ENCODE measurements around the gene LRRN2. TPM values are rescaled to one million over a fixed set of nuclear protein-coding genes. Genes with fewer than 3 reads are reported as not detected.
A peak's percentile ranks its signal among the peaks of the same experiment; 100 is the strongest.

The LRRN2 gene
- total RNA-seq, 2 donors from 2014 or later, result 0.33 to 1.6 TPM

- Histone ChIP-seq H3K4me1 (peaks cover 4% of the 10 kb centered on the region), H3K27me3 (no peaks in the 10 kb centered on the region), H3K4me3 (no peak overlapping the region), H3K36me3 (replicated peaks in 1 of 2; ENCODE audit: insufficient read depth in 1 of 2, low read depth in 2 of 2) (no peaks in the 10 kb centered on the region), H3K9me3 (no peaks in the 10 kb centered on the region), H3K27ac (peak overlapping the region in 1 of 4 donors; percentile 40)
- intact Hi-C loops (cut with DNase I), result no loop called here
- ATAC-seq (peak; percentile 45), DNase-seq (peak in 1 of 4 donors; percentile 14)
- WGBS, 2 donors, result 58 to 61% methylated on average over 10 of the region's 10 CpGs
- TF ChIP-seq POLR2A (IDR thresholded peaks at IDR 0.05), result no peak
- no peak for TF ChIP-seq CTCF (IDR thresholded peaks at IDR 0.05)
Measured at GRCh38 chr1:204670152-204670927, 15.2 kb downstream of the LRRN2 start.

GRCh38 chr1:204669579-204669978 is 16.0 kb downstream of the LRRN2 start:
- DNase-seq (no peak), ATAC-seq (no peak)
- no peak for TF ChIP-seq POLR2A (IDR thresholded peaks at IDR 0.05)
- TF ChIP-seq CTCF (IDR thresholded peaks at IDR 0.05), result no peak
- Histone ChIP-seq H3K4me1 (peaks cover 4% of the 10 kb centered on the region), H3K36me3 (replicated peaks in 1 of 2; ENCODE audit: insufficient read depth in 1 of 2, low read depth in 2 of 2) (no peaks in the 10 kb centered on the region), H3K27ac (no peak overlapping the region), H3K9me3 (no peaks in the 10 kb centered on the region), H3K4me3 (no peak overlapping the region), H3K27me3 (no peaks in the 10 kb centered on the region)
- 0 to 32% methylated on average over 1 of the region's 1 CpG for WGBS, 2 donors
- intact Hi-C loops (cut with DNase I), result no loop called here

GRCh38 chr1:204664384-204664651 is 21.2 kb downstream of the LRRN2 start:
- Histone ChIP-seq H3K27me3 (no peaks in the 10 kb centered on the region), H3K4me1 (no peaks in the 10 kb centered on the region), H3K4me3 (no peak overlapping the region), H3K27ac (no peak overlapping the region), H3K36me3 (replicated peaks in 1 of 2; ENCODE audit: insufficient read depth in 1 of 2, low read depth in 2 of 2) (no peaks in the 10 kb centered on the region), H3K9me3 (no peaks in the 10 kb centered on the region)
- intact Hi-C loops (cut with DNase I), result no loop called here
- 72 to 81% methylated on average over 6 of the region's 6 CpGs for WGBS, 2 donors
- TF ChIP-seq POLR2A (IDR thresholded peaks at IDR 0.05), result no peak
- no peak for TF ChIP-seq CTCF (IDR thresholded peaks at IDR 0.05)
- no peak for ATAC-seq
- no peak for DNase-seq

- DNase-seq, result no peak
- WGBS, 2 donors, result 72 to 81% methylated on average over 14 to 15 of the region's 15 CpGs
- H3K9me3 ChIP-seq, result no peaks in the 10 kb centered on the region
- no peaks in the 10 kb centered on the region for H3K36me3 ChIP-seq (replicated peaks in 1 of 2; ENCODE audit: insufficient read depth in 1 of 2, low read depth in 2 of 2)
- TF ChIP-seq POLR2A (IDR thresholded peaks at IDR 0.05) (no peak), CTCF (IDR thresholded peaks at IDR 0.05) (no peak)
- no peak overlapping the region for H3K4me3 ChIP-seq
- no peak for ATAC-seq
- intact Hi-C loops (cut with DNase I), result no loop called here
- H3K27me3 ChIP-seq, result no peaks in the 10 kb centered on the region
- H3K27ac ChIP-seq, result no peak overlapping the region
- H3K4me1 ChIP-seq, result no peaks in the 10 kb centered on the region
Measured at GRCh38 chr1:204663644-204664383, 21.7 kb downstream of the LRRN2 start.

All from body of pancreas (tissue), 4 donors.